Mucosa of rectum (tissue), 2 donors: ENCODE measurements around the gene ACTG2.
"Not testable (repeated sequence)": the region's sequence is repeated elsewhere in the genome, so short reads cannot be mapped to it uniquely, and the experiment has no call there.

Experiments used
- H3K27ac ChIP-seq, 2 donors: one replicate each; pipeline ENCODE4 v1.7.0; 2013; ENCODE audit warnings: inconsistent platforms in 2 of 2, low read depth in 2 of 2, low read length in 2 of 2
- H3K27me3 ChIP-seq, 2 donors: one replicate each; pipeline ENCODE4 v1.7.0; 2013; ENCODE audit warnings: low read length in 2 of 2; ENCODE audit not compliant: control insufficient read depth in 2 of 2, insufficient read depth in 2 of 2
- H3K36me3 ChIP-seq, 2 donors: one replicate each; pipeline ENCODE4 v1.7.0; 2013; ENCODE audit warnings: low read length in 2 of 2; ENCODE audit not compliant: control insufficient read depth in 2 of 2, insufficient read depth in 2 of 2
- H3K4me1 ChIP-seq, 2 donors: one replicate each; pipeline ENCODE4 v1.7.0; 2013; ENCODE audit warnings: low read length in 2 of 2, mild to moderate bottlenecking in 1 of 2; ENCODE audit not compliant: control insufficient read depth in 2 of 2, insufficient read depth in 2 of 2
- H3K4me3 ChIP-seq, 2 donors: one replicate each; pipeline ENCODE4 v1.7.0; 2013; ENCODE audit warnings: low read length in 2 of 2
- H3K9ac ChIP-seq, 2 donors: one replicate each; pipeline ENCODE4 v1.7.0; 2013; ENCODE audit warnings: low read length in 2 of 2, low read depth in 1 of 2, mild to moderate bottlenecking in 1 of 2
- H3K9me3 ChIP-seq, 2 donors: one replicate each; pipeline ENCODE4 v1.7.0; 2013; ENCODE audit warnings: low read length in 2 of 2; ENCODE audit not compliant: control insufficient read depth in 2 of 2
- donor health status: healthy.
- donor health status: Normal muscosa, but diverticular disease.

Gene ACTG2

GRCh38 chr2:73899801-73900336, 7.1 kb downstream of the ACTG2 start:
- no peak overlapping the region for H3K4me3 ChIP-seq
- no peak overlapping the region for H3K27ac ChIP-seq

GRCh38 chr2:73901143-73901542, 8.3 kb downstream of the ACTG2 start:
- H3K4me3 ChIP-seq, result no peak overlapping the region
- H3K4me1 ChIP-seq, result peaks cover 2 to 4% of the 10 kb centered on the region in 2 donors
- no peak overlapping the region for H3K27ac ChIP-seq
- H3K27me3 ChIP-seq, result peaks cover 0 to 3% of the 10 kb centered on the region in 2 donors
- no peaks in the 10 kb centered on the region for H3K9me3 ChIP-seq
- no peak overlapping the region for H3K9ac ChIP-seq
- H3K36me3 ChIP-seq, result no peaks in the 10 kb centered on the region

More at GRCh38 chr2:73899801-73900336, 7.1 kb downstream of the ACTG2 start:
- no peaks in the 10 kb centered on the region for H3K36me3 ChIP-seq
- H3K9ac ChIP-seq, result no peak overlapping the region
- H3K27me3 ChIP-seq, result peaks cover 0 to 3% of the 10 kb centered on the region in 2 donors
- no peaks in the 10 kb centered on the region for H3K9me3 ChIP-seq
- peaks cover 2 to 4% of the 10 kb centered on the region in 2 donors for H3K4me1 ChIP-seq

GRCh38 chr2:73902284-73902683, 9.5 kb downstream of the ACTG2 start:
- no peak overlapping the region for H3K27ac ChIP-seq
- no peaks in the 10 kb centered on the region for H3K9me3 ChIP-seq
- H3K4me1 ChIP-seq, result peaks cover 2 to 4% of the 10 kb centered on the region in 2 donors
- no peaks in the 10 kb centered on the region for H3K36me3 ChIP-seq
- no peak overlapping the region for H3K4me3 ChIP-seq
- peaks cover 0 to 3% of the 10 kb centered on the region in 2 donors for H3K27me3 ChIP-seq
- no peak overlapping the region for H3K9ac ChIP-seq

GRCh38 chr2:73903313-73903712, 10.5 kb downstream of the ACTG2 start:
- Histone ChIP-seq H3K9ac (no peak overlapping the region), H3K27me3 (peaks cover 0 to 3% of the 10 kb centered on the region in 2 donors), H3K27ac (no peak overlapping the region), H3K4me3 (no peak overlapping the region), H3K36me3 (no peaks in the 10 kb centered on the region), H3K4me1 (no peaks in the 10 kb centered on the region), H3K9me3 (no peaks in the 10 kb centered on the region)

- H3K9me3 ChIP-seq, H3K27me3 ChIP-seq, H3K4me3 ChIP-seq, H3K36me3 ChIP-seq, H3K27ac ChIP-seq, H3K9ac ChIP-seq, H3K4me1 ChIP-seq: not testable (repeated sequence)
Measured at GRCh38 chr2:73903949-73904613, 11.3 kb downstream of the ACTG2 start.

- H3K27ac ChIP-seq, result no peak overlapping the region
- H3K9me3 ChIP-seq, result no peaks in the 10 kb centered on the region
- no peak overlapping the region for H3K4me3 ChIP-seq
- H3K36me3 ChIP-seq, result no peaks in the 10 kb centered on the region
- no peak overlapping the region for H3K9ac ChIP-seq
- peaks cover 0 to 3% of the 10 kb centered on the region in 2 donors for H3K27me3 ChIP-seq
- no peaks in the 10 kb centered on the region for H3K4me1 ChIP-seq
Measured at GRCh38 chr2:73904952-73905351, 12.1 kb downstream of the ACTG2 start.

GRCh38 chr2:73906847-73907505, 14.2 kb downstream of the ACTG2 start:
- Histone ChIP-seq H3K27me3 (peaks cover 0 to 2% of the 10 kb centered on the region in 2 donors), H3K36me3 (no peaks in the 10 kb centered on the region), H3K27ac (no peak overlapping the region), H3K4me1 (no peaks in the 10 kb centered on the region), H3K4me3 (no peak overlapping the region), H3K9ac (no peak overlapping the region), H3K9me3 (no peaks in the 10 kb centered on the region)

- H3K27me3 ChIP-seq, result no peaks in the 10 kb centered on the region
- no peaks in the 10 kb centered on the region for H3K4me1 ChIP-seq
- H3K36me3 ChIP-seq, result no peaks in the 10 kb centered on the region
- H3K9ac ChIP-seq, result no peak overlapping the region
- no peak overlapping the region for H3K4me3 ChIP-seq
- H3K27ac ChIP-seq, result no peak overlapping the region
- no peaks in the 10 kb centered on the region for H3K9me3 ChIP-seq
Measured at GRCh38 chr2:73907840-73908452, 15.1 kb downstream of the ACTG2 start.

- Histone ChIP-seq H3K9ac (no peak overlapping the region), H3K27ac (no peak overlapping the region), H3K9me3 (no peaks in the 10 kb centered on the region), H3K4me3 (no peak overlapping the region), H3K27me3 (no peaks in the 10 kb centered on the region), H3K36me3 (no peaks in the 10 kb centered on the region), H3K4me1 (no peaks in the 10 kb centered on the region)
Measured at GRCh38 chr2:73908689-73909652, 16.2 kb downstream of the ACTG2 start.
